Uterus (tissue), 4 donors: ENCODE measurements around the gene GRIK3. TPM values are rescaled to one million over a fixed set of nuclear protein-coding genes. Genes with fewer than 3 reads are reported as not detected.
"Not testable (repeated sequence)": the region's sequence is repeated elsewhere in the genome, so short reads cannot be mapped to it uniquely, and the experiment has no call there.

Source experiments
- DNase-seq, 2 donors: peaks; one replicate each; pipeline ENCODE4 v3.0.0-alpha.2; 2019 to 2020
- H3K27ac ChIP-seq, 2 donors: fragments of 200-600 bp; sonication (generic); 1 replicate in 1 of 2; 2 replicates in 1 of 2; pipeline ENCODE4 v1.5.1; 2016 to 2018
- H3K27me3 ChIP-seq, 2 donors: fragments of 200-600 bp; sonication (generic); one replicate each; pipeline ENCODE4 v1.5.1; 2018 to 2019; ENCODE audit warnings: control low read depth in 1 of 2
- H3K36me3 ChIP-seq, 2 donors: fragments of 200-600 bp; sonication (generic); one replicate each; pipeline ENCODE4 v1.5.1; 2019; ENCODE audit warnings: control low read depth in 1 of 2
- H3K4me1 ChIP-seq, 2 donors: fragments of 200-600 bp; sonication (generic); one replicate each; pipeline ENCODE4 v1.5.1; 2018 to 2019; ENCODE audit warnings: control low read depth in 1 of 2
- H3K4me3 ChIP-seq, 2 donors: fragments of 200-600 bp; sonication (generic); 1 replicate in 1 of 2; 2 replicates in 1 of 2; pipeline ENCODE4 v1.5.1; 2018 to 2019; ENCODE audit warnings: mild to moderate bottlenecking in 1 of 2
- H3K9me3 ChIP-seq, 2 donors: fragments of 200-600 bp; sonication (generic); one replicate each; pipeline ENCODE4 v1.5.1; 2019; ENCODE audit warnings: control low read depth in 1 of 2
- POLR2A ChIP-seq, 2 donors: fragments of 450-650 bp; IDR thresholded peaks; one replicate each; pipeline ENCODE4 v1.6.1; 2016; ENCODE audit warnings: antibody characterized with exemption in 2 of 2, mild to moderate bottlenecking in 1 of 2, moderate library complexity in 1 of 2
- intact Hi-C: fragments of 100-400 bp; cut with DNase I; formaldehyde crosslinking; loops from one replicate; pipeline ENCODE4 v1.15.1; 2023; ENCODE audit warnings: low total_unique reads
- total RNA-seq, 4 donors: library from RNA; depleted of rRNA in 3 of 4; stranded (reverse); fragments of >200 nt in 3 of 4; gene quantifications; one replicate each; pipeline versions ENCODE4 v1.1.0 to v1.2.4, GENCODE V29; 2014 to 2023
- TF ChIP-seq, protein P1 (sequence below), 4 experiments: fragments of 200-600 bp in 2 of 4; fragments of 450-650 bp in 2 of 4; sonication (generic) in 2 of 4; IDR thresholded peaks; one replicate each; pipeline ENCODE4 v1.5.1; 2016 to 2019; ENCODE audit warnings: antibody characterized with exemption in 4 of 4, mild to moderate bottlenecking in 2 of 4, moderate library complexity in 1 of 4
- donor health status: DM: yes; HTN: yes; CAD: no.

GRIK3 gene
- total RNA-seq, 4 donors from 2014 or later, result 0.52 to 1.6 TPM; not detected in 2

DNA sequence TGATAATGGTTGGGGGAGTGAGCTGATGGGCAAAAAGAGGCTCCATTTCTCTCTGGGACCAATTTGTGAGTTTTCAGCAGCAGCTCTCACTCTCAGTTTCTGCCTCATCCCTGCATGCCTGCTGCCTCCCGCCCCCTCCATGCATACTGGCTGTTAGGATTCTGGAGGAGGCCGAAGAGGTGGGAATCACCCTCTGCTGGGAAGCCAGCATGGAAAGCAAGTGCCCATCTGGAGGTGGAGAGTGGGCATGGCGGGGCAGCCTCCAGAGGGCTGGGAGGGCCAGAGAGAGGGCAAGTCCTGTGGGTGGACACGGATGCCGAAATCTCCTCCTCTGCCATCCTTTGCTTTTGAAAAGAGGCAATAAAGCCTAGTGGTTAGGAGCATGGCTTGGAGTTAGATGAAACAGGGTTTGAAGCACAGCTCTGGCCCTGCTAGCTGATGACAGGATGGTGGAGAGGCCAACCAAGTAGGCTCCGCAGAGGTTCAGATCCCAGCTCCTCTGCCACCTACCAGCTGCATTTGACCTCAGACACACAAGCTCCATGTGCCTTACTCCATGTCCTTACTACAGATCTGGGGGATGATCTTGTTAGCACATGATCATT lies 113.4 kb downstream of the GRIK3 start:
- H3K27me3 ChIP-seq, result no peaks in the 10 kb centered on the region
- TF ChIP-seq, protein P1, sequence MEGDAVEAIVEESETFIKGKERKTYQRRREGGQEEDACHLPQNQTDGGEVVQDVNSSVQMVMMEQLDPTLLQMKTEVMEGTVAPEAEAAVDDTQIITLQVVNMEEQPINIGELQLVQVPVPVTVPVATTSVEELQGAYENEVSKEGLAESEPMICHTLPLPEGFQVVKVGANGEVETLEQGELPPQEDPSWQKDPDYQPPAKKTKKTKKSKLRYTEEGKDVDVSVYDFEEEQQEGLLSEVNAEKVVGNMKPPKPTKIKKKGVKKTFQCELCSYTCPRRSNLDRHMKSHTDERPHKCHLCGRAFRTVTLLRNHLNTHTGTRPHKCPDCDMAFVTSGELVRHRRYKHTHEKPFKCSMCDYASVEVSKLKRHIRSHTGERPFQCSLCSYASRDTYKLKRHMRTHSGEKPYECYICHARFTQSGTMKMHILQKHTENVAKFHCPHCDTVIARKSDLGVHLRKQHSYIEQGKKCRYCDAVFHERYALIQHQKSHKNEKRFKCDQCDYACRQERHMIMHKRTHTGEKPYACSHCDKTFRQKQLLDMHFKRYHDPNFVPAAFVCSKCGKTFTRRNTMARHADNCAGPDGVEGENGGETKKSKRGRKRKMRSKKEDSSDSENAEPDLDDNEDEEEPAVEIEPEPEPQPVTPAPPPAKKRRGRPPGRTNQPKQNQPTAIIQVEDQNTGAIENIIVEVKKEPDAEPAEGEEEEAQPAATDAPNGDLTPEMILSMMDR (IDR thresholded peaks at IDR 0.05), result no peak
- no peak overlapping the region for H3K27ac ChIP-seq
- no peaks in the 10 kb centered on the region for H3K9me3 ChIP-seq
- no peak for DNase-seq
- no peaks in the 10 kb centered on the region for H3K36me3 ChIP-seq
- H3K4me3 ChIP-seq, result no peak overlapping the region
- intact Hi-C loops, result no loop called here
- no peaks in the 10 kb centered on the region for H3K4me1 ChIP-seq

DNA sequence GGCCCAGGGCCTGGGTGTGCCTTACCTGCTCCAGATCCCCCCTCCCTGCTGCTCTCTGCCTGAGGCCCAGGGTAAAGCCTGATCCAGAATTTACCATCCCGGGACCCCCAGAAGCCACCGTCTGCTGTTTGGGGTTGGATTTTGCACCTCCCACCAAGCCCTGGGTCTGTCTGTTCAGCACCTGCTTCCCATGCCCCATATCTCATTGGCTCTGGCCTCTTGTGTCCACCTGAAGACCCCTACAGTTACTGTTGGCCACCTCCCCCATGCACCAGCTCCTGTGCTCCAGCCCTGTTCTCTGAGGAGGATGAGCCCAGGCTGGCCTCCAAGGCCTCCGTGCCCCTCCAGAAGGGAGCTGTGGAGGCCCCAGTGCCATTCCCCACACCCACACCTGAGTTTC lies 113.9 kb downstream of the GRIK3 start:
- TF ChIP-seq, protein P1 (IDR thresholded peaks at IDR 0.05), result no peak
- TF ChIP-seq POLR2A (IDR thresholded peaks at IDR 0.05), result no peak
- Histone ChIP-seq H3K27me3 (no peaks in the 10 kb centered on the region), H3K36me3 (no peaks in the 10 kb centered on the region), H3K4me3 (no peak overlapping the region), H3K4me1 (no peaks in the 10 kb centered on the region), H3K9me3 (no peaks in the 10 kb centered on the region), H3K27ac (no peak overlapping the region)
- intact Hi-C loops, result no loop called here
- DNase-seq, result no peak

DNA sequence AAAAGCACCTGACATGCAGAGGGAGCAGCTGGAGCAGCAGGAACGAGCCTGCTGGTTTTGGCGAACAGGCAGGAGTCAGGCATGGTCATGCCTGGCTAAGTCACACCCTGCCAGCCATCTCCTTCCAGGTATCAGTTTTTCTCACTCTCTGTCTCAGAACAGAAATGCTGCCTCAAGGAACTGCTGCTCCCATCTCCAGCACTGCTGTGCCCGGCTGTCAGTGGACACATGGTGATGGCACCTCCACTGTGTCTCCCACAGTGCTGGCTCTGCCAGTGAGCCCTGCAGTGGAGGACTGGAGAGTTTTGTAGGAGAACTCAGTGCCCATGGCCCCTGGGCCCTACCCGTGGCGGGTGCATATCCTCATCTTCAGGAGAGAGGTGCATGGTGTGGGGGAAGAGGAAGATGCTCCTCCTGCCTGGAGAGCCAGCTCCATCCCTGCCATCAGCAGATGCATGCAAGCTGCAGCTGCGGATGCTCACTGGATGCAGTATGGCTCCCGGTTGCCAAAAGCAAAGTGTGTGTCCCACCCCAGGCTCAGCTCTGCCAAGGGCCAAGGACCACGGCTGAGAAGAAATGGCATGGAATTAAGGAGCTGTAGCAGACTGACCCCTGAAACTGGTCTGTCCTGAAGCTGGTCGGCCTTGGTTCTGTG lies 114.7 kb downstream of the GRIK3 start:
- no peaks in the 10 kb centered on the region for H3K27me3 ChIP-seq
- no peaks in the 10 kb centered on the region for H3K36me3 ChIP-seq
- no peak overlapping the region for H3K4me3 ChIP-seq
- no peaks in the 10 kb centered on the region for H3K9me3 ChIP-seq
- no peaks in the 10 kb centered on the region for H3K4me1 ChIP-seq
- H3K27ac ChIP-seq, result no peak overlapping the region
- no peak for TF ChIP-seq POLR2A (IDR thresholded peaks at IDR 0.05)
- TF ChIP-seq, protein P1 (IDR thresholded peaks at IDR 0.05), result no peak
- intact Hi-C loops, result no loop called here
- no peak for DNase-seq

DNA sequence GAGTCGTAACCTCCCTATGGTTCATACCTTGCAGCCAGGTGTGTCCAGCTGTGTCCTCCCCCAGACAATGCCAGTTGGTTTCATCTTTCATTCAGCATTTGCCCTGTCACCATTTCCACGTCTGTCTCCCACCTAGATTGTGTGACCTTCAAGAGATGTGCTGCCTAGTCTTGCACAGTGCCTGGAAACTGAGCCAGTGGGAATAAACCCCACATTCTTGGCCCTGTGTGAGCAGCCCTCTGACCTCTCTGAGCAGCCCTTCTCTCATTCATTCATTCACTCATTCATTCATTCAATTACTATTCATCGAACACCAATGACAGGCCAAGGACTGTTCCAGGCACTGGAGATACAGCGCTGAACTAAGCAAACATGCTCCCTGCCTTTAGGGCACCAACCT lies 115.7 kb downstream of the GRIK3 start:
- H3K4me3 ChIP-seq, result no peak overlapping the region
- H3K36me3 ChIP-seq, result no peaks in the 10 kb centered on the region
- DNase-seq, result no peak

DNA sequence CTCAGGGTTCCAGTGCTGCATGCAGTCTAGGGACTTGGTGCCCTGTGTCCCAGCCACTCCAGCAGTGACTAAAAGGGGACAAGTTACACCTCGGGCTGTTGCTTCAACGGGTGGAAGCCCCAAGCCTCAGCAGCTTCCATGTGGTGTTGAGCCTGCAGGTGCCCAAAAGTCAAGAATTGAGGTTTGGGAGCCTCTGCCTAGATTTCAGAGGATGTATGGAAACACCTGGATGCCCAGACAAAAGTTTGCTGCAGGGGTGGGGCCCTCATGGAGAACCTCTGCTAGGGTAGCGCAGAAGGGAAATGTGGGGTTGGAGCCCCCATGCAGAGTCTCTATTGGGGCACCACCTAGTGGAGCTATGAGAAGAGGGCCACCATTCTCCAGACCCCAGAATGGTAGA lies 117.8 kb downstream of the GRIK3 start:
- intact Hi-C loops, H3K27me3 ChIP-seq, H3K9me3 ChIP-seq: not testable (repeated sequence)

More for the DNA sequence above, 115.7 kb downstream of the GRIK3 start:
- intact Hi-C loops, result no loop called here
- Histone ChIP-seq H3K27me3 (no peaks in the 10 kb centered on the region), H3K4me1 (no peaks in the 10 kb centered on the region), H3K9me3 (no peaks in the 10 kb centered on the region), H3K27ac (no peak overlapping the region)
- TF ChIP-seq POLR2A (IDR thresholded peaks at IDR 0.05), result no peak
- TF ChIP-seq, protein P1 (IDR thresholded peaks at IDR 0.05), result no peak

More for the DNA sequence above, 117.8 kb downstream of the GRIK3 start:
- H3K4me3 ChIP-seq, H3K36me3 ChIP-seq, H3K4me1 ChIP-seq, H3K27ac ChIP-seq, DNase-seq: not testable (repeated sequence)
